Measurements from ENCODE around the gene CCDC141.

Gene CCDC141

DNA sequence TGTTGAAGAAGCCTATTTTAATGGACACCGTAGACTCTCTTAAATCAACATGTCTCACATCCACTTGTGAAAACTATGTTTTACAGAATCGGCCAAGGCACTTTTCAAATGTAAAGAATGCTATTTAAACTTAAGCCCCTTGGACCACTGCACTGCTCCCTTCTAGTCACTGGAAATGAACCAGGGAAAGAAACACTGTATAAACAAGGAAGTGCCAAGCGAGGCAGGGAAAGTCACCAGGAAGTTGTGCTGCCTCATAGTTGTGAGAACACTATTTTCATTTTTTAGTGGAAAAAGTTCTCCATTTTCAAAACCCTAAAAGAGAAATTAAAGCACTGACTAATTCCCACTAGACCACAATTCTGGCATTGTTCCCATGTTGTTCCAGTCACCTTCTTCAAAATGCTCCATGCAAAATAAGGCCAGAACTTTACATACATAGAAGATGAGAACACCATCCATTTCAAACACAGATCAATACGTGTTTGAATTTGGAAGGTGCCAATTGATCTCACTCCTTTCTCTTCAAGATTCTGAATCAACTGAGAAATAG is 13.5 kb downstream of the CCDC141 start:
- TF ChIP-seq TAF1 (IDR thresholded peaks at IDR 0.05; ENCODE audit: borderline replicate concordance, insufficient read depth, low read length), result no peak
- TF ChIP-seq, protein P1, sequence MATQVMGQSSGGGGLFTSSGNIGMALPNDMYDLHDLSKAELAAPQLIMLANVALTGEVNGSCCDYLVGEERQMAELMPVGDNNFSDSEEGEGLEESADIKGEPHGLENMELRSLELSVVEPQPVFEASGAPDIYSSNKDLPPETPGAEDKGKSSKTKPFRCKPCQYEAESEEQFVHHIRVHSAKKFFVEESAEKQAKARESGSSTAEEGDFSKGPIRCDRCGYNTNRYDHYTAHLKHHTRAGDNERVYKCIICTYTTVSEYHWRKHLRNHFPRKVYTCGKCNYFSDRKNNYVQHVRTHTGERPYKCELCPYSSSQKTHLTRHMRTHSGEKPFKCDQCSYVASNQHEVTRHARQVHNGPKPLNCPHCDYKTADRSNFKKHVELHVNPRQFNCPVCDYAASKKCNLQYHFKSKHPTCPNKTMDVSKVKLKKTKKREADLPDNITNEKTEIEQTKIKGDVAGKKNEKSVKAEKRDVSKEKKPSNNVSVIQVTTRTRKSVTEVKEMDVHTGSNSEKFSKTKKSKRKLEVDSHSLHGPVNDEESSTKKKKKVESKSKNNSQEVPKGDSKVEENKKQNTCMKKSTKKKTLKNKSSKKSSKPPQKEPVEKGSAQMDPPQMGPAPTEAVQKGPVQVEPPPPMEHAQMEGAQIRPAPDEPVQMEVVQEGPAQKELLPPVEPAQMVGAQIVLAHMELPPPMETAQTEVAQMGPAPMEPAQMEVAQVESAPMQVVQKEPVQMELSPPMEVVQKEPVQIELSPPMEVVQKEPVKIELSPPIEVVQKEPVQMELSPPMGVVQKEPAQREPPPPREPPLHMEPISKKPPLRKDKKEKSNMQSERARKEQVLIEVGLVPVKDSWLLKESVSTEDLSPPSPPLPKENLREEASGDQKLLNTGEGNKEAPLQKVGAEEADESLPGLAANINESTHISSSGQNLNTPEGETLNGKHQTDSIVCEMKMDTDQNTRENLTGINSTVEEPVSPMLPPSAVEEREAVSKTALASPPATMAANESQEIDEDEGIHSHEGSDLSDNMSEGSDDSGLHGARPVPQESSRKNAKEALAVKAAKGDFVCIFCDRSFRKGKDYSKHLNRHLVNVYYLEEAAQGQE (IDR thresholded peaks at IDR 0.05; ENCODE audit: insufficient read depth in 1 of 2, low read depth in 2 of 2, low read length in 2 of 2), result no peak
- no peak for TF ChIP-seq POLR2AphosphoS5 (IDR thresholded peaks at IDR 0.05; ENCODE audit: low read depth, low read length)
- TF ChIP-seq FOXP2 (optimal IDR thresholded peaks at IDR 0.05; ENCODE audit: borderline replicate concordance, extremely low read depth, extremely low read length, insufficient read depth), result no peak
- no peak for TF ChIP-seq SIN3A (IDR thresholded peaks at IDR 0.05; ENCODE audit: borderline replicate concordance, insufficient read depth, low read length)

DNA sequence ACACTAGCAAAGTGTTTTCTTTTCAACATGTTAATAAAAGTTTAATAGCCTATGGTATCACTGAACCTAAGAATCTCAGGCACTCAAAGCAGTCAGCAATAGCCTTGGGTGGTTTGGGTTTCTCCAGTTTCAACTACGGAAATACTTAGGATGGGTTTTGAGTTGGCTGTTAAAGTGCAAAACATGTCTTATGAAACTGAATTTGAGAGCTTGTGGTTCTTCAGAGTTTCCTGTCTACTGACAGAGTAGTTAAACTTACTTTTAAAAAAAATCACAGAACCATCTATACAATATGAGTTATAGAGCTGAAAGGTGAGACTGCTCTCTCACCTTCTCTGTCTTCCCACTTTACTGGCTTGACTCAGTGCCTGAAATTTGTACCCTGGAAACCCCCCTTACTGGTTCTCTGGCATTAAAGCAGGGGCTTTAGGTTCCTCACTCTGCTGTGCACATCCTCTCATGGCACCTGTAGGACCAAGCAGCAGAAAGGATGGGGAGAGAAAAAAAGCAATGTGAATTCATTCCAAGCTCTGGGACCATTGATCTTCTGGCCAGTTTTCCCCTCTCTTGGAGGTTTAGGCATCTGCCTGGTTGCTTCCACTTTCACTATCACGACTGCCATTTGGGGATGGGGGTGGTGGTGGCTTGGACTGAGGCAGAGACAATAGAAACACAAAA is 18.1 kb downstream of the CCDC141 start:
- TF ChIP-seq TAF1 (IDR thresholded peaks at IDR 0.05; ENCODE audit: borderline replicate concordance, insufficient read depth, low read length) (no peak), FOXP2 (optimal IDR thresholded peaks at IDR 0.05; ENCODE audit: borderline replicate concordance, extremely low read depth, extremely low read length, insufficient read depth) (no peak), SIN3A (IDR thresholded peaks at IDR 0.05; ENCODE audit: borderline replicate concordance, insufficient read depth, low read length) (no peak), POLR2AphosphoS5 (IDR thresholded peaks at IDR 0.05; ENCODE audit: low read depth, low read length) (no peak)
- TF ChIP-seq, protein P1 (IDR thresholded peaks at IDR 0.05; ENCODE audit: insufficient read depth in 1 of 2, low read depth in 2 of 2, low read length in 2 of 2), result no peak

DNA sequence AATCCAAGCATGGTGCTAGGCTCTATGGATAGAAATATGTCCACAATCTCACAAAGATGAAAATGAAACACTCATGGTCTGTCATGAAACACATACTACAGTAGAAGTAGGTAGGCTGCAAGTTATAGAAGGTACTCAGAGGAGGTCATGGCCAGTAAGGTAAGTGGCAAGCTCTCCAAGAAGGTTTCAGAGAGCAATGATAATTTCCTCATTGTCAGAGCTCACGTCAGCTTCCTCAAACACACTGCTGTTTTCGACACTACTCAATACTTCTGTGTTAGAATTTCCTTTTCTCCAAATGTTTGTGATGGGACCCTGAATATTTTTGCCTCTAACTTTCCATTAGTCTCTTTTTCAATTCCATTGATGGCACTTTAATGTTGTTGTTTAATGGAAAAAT is 25.5 kb downstream of the CCDC141 start:
- no peak for TF ChIP-seq POLR2AphosphoS5 (IDR thresholded peaks at IDR 0.05; ENCODE audit: low read depth, low read length)
- TF ChIP-seq TAF1 (IDR thresholded peaks at IDR 0.05; ENCODE audit: borderline replicate concordance, insufficient read depth, low read length), result no peak
- TF ChIP-seq, protein P1 (IDR thresholded peaks at IDR 0.05; ENCODE audit: insufficient read depth in 1 of 2, low read depth in 2 of 2, low read length in 2 of 2), result no peak
- no peak for TF ChIP-seq FOXP2 (optimal IDR thresholded peaks at IDR 0.05; ENCODE audit: borderline replicate concordance, extremely low read depth, extremely low read length, insufficient read depth)
- no peak for TF ChIP-seq SIN3A (IDR thresholded peaks at IDR 0.05; ENCODE audit: borderline replicate concordance, insufficient read depth, low read length)

DNA sequence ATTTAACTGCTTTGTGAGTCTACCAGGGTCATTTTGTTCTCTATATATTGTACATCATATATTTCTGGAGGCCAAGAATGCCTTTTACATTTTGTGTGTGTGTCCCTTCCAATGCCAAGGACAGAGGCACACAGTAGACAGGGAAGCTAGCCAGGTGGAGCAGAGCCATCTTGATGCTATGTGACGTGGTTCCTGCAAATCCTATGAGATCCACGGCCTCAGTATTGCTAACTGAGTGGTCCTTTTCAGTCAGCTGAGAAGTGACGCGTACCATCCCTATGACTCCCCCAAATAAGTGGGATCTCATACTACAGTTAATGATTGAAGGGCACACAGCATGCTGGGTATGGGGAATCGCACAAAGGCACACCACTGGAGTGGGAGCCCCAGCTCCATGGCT is 27.3 kb downstream of the CCDC141 start:
- TF ChIP-seq FOXP2 (optimal IDR thresholded peaks at IDR 0.05; ENCODE audit: borderline replicate concordance, extremely low read depth, extremely low read length, insufficient read depth) (no peak), POLR2AphosphoS5 (IDR thresholded peaks at IDR 0.05; ENCODE audit: low read depth, low read length) (no peak), SIN3A (IDR thresholded peaks at IDR 0.05; ENCODE audit: borderline replicate concordance, insufficient read depth, low read length) (no peak), TAF1 (IDR thresholded peaks at IDR 0.05; ENCODE audit: borderline replicate concordance, insufficient read depth, low read length) (no peak)
- TF ChIP-seq, protein P1 (IDR thresholded peaks at IDR 0.05; ENCODE audit: insufficient read depth in 1 of 2, low read depth in 2 of 2, low read length in 2 of 2), result no peak
